WTC11 (cell line): ENCODE data around the gene UBA1. TPM values are rescaled to one million over a fixed set of nuclear protein-coding genes. Genes with fewer than 3 reads are reported as not detected.

Experiments used
- ATAC-seq: fragments of 200-7000 bp; cut with Tn5 transposase; 2 replicates; pipeline ENCODE4 v1.10.0; 2021; ENCODE audit warnings: mild to moderate bottlenecking, moderate library complexity
- CTCF ChIA-PET: fragments of 300-600 bp; sonication (Branson Sonifier 250); formaldehyde crosslinking; loops from one replicate; lab custom pipeline; 2021; ENCODE audit warnings: antibody characterized with exemption; lab: Charles Lee
- POLR2A ChIA-PET: fragments of 350-600 bp; sonication (Branson Sonifier 250); formaldehyde crosslinking; loops from one replicate; lab custom pipeline; 2021; ENCODE audit warnings: antibody characterized with exemption; lab: Charles Lee
- DNase-seq: peaks from one replicate; pipeline ENCODE4 v3.0.0; 2021; ENCODE audit warnings: low spot score
- H3K27ac Mint-ChIP-seq: 2 replicates; pipeline ENCODE4 v1.8.0; 2021; ENCODE audit warnings: mixed read lengths
- H3K27me3 Mint-ChIP-seq: 2 replicates; pipeline ENCODE4 v1.8.0; 2021; ENCODE audit warnings: low read depth, mild to moderate bottlenecking, moderate library complexity, mixed read lengths
- H3K36me3 Mint-ChIP-seq: 2 replicates; pipeline ENCODE4 v1.8.0; 2021; ENCODE audit warnings: mixed read lengths
- H3K4me1 Mint-ChIP-seq: 2 replicates; pipeline ENCODE4 v1.8.0; 2022; ENCODE audit warnings: mixed read lengths
- H3K4me3 Mint-ChIP-seq: 2 replicates; pipeline ENCODE4 v1.8.0; 2021; ENCODE audit warnings: mild to moderate bottlenecking, moderate library complexity, mixed read lengths
- H3K9me3 Mint-ChIP-seq: 2 replicates; pipeline ENCODE4 v1.8.0; 2021; ENCODE audit warnings: mixed read lengths
- E2F5 ChIP-seq: sonication (generic); formaldehyde crosslinking; IDR thresholded peaks from 2 replicates; pipeline ENCODE4 v1.8.1; 2022; ENCODE audit warnings: mild to moderate bottlenecking, moderate library complexity, missing genetic modification reagents
- EMX1 ChIP-seq: fragments of 250-450 bp; sonication (Bioruptor Pico); IDR thresholded peaks from 2 replicates; pipeline ENCODE4 v1.8.0; 2021; ENCODE audit warnings: mild to moderate bottlenecking
- ESRRA ChIP-seq: sonication (generic); formaldehyde crosslinking; IDR thresholded peaks from 2 replicates; pipeline ENCODE4 v1.8.1; 2022; ENCODE audit warnings: mild to moderate bottlenecking, missing genetic modification reagents, borderline replicate concordance
- HMGA2 ChIP-seq: fragments of 250-450 bp; sonication (Bioruptor Pico); IDR thresholded peaks from 2 replicates; pipeline ENCODE4 v1.4.0; 2021; ENCODE audit warnings: mild to moderate bottlenecking, moderate library complexity
- HMGXB4 ChIP-seq: sonication (generic); formaldehyde crosslinking; IDR thresholded peaks from 2 replicates; pipeline ENCODE4 v1.8.1; 2023; ENCODE audit warnings: mild to moderate bottlenecking, moderate library complexity, missing genetic modification reagents
- IRF1 ChIP-seq: sonication (generic); formaldehyde crosslinking; IDR thresholded peaks from 2 replicates; pipeline ENCODE4 v1.8.0; 2023; ENCODE audit warnings: missing genetic modification reagents
- NR1H2 ChIP-seq: sonication (generic); formaldehyde crosslinking; IDR thresholded peaks from 2 replicates; pipeline ENCODE4 v1.9.0; 2021; ENCODE audit warnings: mild to moderate bottlenecking, moderate library complexity, missing genetic modification reagents
- PRRX2 ChIP-seq: fragments of 250-450 bp; sonication (Bioruptor Pico); IDR thresholded peaks from 2 replicates; pipeline ENCODE4 v1.8.0; 2021; ENCODE audit warnings: mild to moderate bottlenecking
- RORB ChIP-seq: fragments of 250-450 bp; sonication (Bioruptor Pico); IDR thresholded peaks from 2 replicates; pipeline ENCODE4 v1.9.0; 2021; ENCODE audit warnings: mild to moderate bottlenecking
- STAT6 ChIP-seq: sonication (generic); formaldehyde crosslinking; conservative IDR thresholded peaks from 2 replicates; pipeline ENCODE4 v1.8.1; 2023; ENCODE audit warnings: mild to moderate bottlenecking, low read depth, missing genetic modification reagents, moderate library complexity
- TCF7 ChIP-seq: sonication (generic); formaldehyde crosslinking; IDR thresholded peaks from 2 replicates; pipeline ENCODE4 v1.8.0; 2022; ENCODE audit warnings: mild to moderate bottlenecking, low read depth, missing genetic modification reagents, moderate library complexity
- ZBTB43 ChIP-seq: sonication (generic); formaldehyde crosslinking; IDR thresholded peaks from 2 replicates; pipeline ENCODE4 v1.8.1; 2023; ENCODE audit warnings: mild to moderate bottlenecking, missing genetic modification reagents
- ZNF219 ChIP-seq: sonication (generic); formaldehyde crosslinking; IDR thresholded peaks from 2 replicates; pipeline ENCODE4 v1.8.0; 2023; ENCODE audit warnings: missing genetic modification reagents, mild to moderate bottlenecking, borderline replicate concordance
- ZNF232 ChIP-seq: sonication (generic); formaldehyde crosslinking; IDR thresholded peaks from 2 replicates; pipeline ENCODE4 v1.8.0; 2022; ENCODE audit warnings: mild to moderate bottlenecking, missing genetic modification reagents
- ZNF425 ChIP-seq: fragments of 250-450 bp; sonication (Bioruptor Pico); conservative IDR thresholded peaks from 2 replicates; pipeline ENCODE4 v1.9.0; 2021; ENCODE audit warnings: mild to moderate bottlenecking
- ZNF671 ChIP-seq: fragments of 250-450 bp; sonication (Bioruptor Pico); IDR thresholded peaks from 2 replicates; pipeline ENCODE4 v1.8.0; 2021; ENCODE audit warnings: mild to moderate bottlenecking
- total RNA-seq: library from RNA; stranded (reverse); gene quantifications from 3 replicates; pipeline ENCODE4 v1.2.3, GENCODE V29; 2021

The UBA1 gene
- total RNA-seq, 1 experiment from 2014 or later: 379 TPM

GRCh38 chrX:47200385-47201150 is 6.9 kb downstream of the UBA1 start:
- TF ChIP-seq ZNF232 (CRISPR knock-in tag): no peak
- Mint-ChIP-seq H3K4me1 (peaks cover 34% of the 10 kb centered on the region), H3K27ac (no peak overlapping the region), H3K4me3 (no peak overlapping the region), H3K27me3 (no peaks in the 10 kb centered on the region), H3K36me3 (peaks cover 66% of the 10 kb centered on the region), H3K9me3 (no peaks in the 10 kb centered on the region)
- DNase-seq: no peak
- ChIA-PET POLR2A (interaction anchor here (0.9 to 1.4 kb wide), 2 partner anchors 9 to 17 kb away, joined by 4 read pairs; no protein-coding TSS in a partner anchor), CTCF (interaction anchor here (0.8 kb wide), 1 partner anchor 17 kb away, joined by 3 read pairs; no protein-coding TSS in a partner anchor)
- no peak for ATAC-seq

- H3K4me3 Mint-ChIP-seq: no peak overlapping the region
- H3K9me3 Mint-ChIP-seq: no peaks in the 10 kb centered on the region
- H3K27ac Mint-ChIP-seq: no peak overlapping the region
- CTCF ChIA-PET: no interaction called here
- no peaks in the 10 kb centered on the region for H3K27me3 Mint-ChIP-seq
- TF ChIP-seq ZNF671 (CRISPR knock-in tag) (no peak), ESRRA (CRISPR knock-in tag) (no peak), ZNF425 (CRISPR knock-in tag) (no peak), ZNF219 (CRISPR knock-in tag) (no peak)
- H3K4me1 Mint-ChIP-seq: peaks cover 25% of the 10 kb centered on the region
- ATAC-seq (no peak), DNase-seq (no peak)
- peaks cover 66% of the 10 kb centered on the region for H3K36me3 Mint-ChIP-seq
- POLR2A ChIA-PET: no interaction called here
Measured at GRCh38 chrX:47201345-47201944, 7.8 kb downstream of the UBA1 start.

GRCh38 chrX:47202316-47202715 is 8.7 kb downstream of the UBA1 start:
- DNase-seq (no peak), ATAC-seq (no peak)
- H3K9me3 Mint-ChIP-seq: no peaks in the 10 kb centered on the region
- H3K4me3 Mint-ChIP-seq: no peak overlapping the region
- no peak overlapping the region for H3K27ac Mint-ChIP-seq
- peaks cover 17% of the 10 kb centered on the region for H3K4me1 Mint-ChIP-seq
- H3K36me3 Mint-ChIP-seq: peaks cover 75% of the 10 kb centered on the region
- H3K27me3 Mint-ChIP-seq: no peaks in the 10 kb centered on the region
- ChIA-PET POLR2A (no interaction called here), CTCF (no interaction called here)
- no peak for TF ChIP-seq NR1H2 (CRISPR knock-in tag)
- no peak for TF ChIP-seq IRF1
- TF ChIP-seq RORB (CRISPR knock-in tag): no peak
- TF ChIP-seq ZBTB43 (CRISPR knock-in tag): no peak
- TF ChIP-seq EMX1 (CRISPR knock-in tag): no peak
- TF ChIP-seq HMGXB4 (CRISPR knock-in tag): no peak
- TF ChIP-seq HMGA2 (CRISPR knock-in tag): no peak
- no peak for TF ChIP-seq STAT6 (CRISPR knock-in tag)
- no peak for TF ChIP-seq PRRX2 (CRISPR knock-in tag)
- TF ChIP-seq TCF7 (CRISPR knock-in tag): no peak
- no peak for TF ChIP-seq E2F5
